ENCODE measurements around the gene HJURP.
"Not testable (repeated sequence)": the region's sequence is repeated elsewhere in the genome, so short reads cannot be mapped to it uniquely, and the experiment has no call there.

Gene HJURP, protein sequence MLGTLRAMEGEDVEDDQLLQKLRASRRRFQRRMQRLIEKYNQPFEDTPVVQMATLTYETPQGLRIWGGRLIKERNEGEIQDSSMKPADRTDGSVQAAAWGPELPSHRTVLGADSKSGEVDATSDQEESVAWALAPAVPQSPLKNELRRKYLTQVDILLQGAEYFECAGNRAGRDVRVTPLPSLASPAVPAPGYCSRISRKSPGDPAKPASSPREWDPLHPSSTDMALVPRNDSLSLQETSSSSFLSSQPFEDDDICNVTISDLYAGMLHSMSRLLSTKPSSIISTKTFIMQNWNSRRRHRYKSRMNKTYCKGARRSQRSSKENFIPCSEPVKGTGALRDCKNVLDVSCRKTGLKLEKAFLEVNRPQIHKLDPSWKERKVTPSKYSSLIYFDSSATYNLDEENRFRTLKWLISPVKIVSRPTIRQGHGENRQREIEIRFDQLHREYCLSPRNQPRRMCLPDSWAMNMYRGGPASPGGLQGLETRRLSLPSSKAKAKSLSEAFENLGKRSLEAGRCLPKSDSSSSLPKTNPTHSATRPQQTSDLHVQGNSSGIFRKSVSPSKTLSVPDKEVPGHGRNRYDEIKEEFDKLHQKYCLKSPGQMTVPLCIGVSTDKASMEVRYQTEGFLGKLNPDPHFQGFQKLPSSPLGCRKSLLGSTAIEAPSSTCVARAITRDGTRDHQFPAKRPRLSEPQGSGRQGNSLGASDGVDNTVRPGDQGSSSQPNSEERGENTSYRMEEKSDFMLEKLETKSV

DNA sequence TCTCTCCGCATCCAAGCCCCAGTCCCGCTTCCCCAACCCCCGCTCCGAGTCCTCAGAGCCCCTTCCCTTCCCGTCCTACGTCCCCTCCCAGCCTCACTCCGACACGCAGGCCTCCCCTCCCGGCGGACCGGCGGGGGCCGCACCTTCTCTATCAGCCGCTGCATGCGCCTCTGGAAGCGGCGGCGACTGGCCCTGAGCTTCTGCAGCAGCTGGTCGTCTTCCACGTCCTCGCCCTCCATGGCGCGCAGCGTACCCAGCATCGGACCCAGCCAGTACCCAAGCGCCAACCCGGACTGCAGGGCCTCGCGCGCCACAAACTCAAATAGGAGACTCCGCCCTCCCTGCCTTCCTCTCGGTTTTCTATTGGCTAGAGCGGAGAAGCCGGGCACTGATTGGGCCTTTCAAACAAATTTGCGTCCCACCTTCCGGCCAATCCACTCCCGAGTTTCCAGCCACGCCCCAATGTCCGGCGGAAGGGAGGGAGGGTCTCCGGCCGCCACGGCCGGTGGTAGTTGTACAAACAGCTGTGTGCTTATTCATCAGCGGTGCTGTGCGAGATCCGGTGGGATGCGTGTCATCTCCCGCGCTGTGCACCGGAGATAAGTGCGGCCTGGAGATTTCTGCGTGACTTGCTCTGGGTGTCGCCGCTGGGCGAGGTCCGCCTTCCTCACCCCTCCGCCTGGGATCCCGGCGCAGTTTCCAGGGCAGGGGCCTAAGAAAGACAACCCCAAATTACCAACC, at the start of gene HJURP:
HJURP (minus strand) TSS at position 295 of the 741 bp plus-strand sequence; CDS start at position 260, 35 bp downstream.
- TF ChIP-seq, protein P1, sequence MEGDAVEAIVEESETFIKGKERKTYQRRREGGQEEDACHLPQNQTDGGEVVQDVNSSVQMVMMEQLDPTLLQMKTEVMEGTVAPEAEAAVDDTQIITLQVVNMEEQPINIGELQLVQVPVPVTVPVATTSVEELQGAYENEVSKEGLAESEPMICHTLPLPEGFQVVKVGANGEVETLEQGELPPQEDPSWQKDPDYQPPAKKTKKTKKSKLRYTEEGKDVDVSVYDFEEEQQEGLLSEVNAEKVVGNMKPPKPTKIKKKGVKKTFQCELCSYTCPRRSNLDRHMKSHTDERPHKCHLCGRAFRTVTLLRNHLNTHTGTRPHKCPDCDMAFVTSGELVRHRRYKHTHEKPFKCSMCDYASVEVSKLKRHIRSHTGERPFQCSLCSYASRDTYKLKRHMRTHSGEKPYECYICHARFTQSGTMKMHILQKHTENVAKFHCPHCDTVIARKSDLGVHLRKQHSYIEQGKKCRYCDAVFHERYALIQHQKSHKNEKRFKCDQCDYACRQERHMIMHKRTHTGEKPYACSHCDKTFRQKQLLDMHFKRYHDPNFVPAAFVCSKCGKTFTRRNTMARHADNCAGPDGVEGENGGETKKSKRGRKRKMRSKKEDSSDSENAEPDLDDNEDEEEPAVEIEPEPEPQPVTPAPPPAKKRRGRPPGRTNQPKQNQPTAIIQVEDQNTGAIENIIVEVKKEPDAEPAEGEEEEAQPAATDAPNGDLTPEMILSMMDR (conservative IDR thresholded peaks at IDR 0.05; ENCODE audit: low read depth) = no peak
- peak within 1 kb of the TSS; percentile 84 for H3K27ac ChIP-seq
- ChIA-PET CTCF (interaction anchor here (0.6 kb wide), 2 partner anchors 406 to 690 kb away, joined by 3 to 4 read pairs; no protein-coding TSS in a partner anchor), POLR2A (ENCODE audit: low non-redundant PET) (no interaction called here)
- peak; percentile 100 for DNase-seq (ENCODE audit: low spot score)

DNA sequence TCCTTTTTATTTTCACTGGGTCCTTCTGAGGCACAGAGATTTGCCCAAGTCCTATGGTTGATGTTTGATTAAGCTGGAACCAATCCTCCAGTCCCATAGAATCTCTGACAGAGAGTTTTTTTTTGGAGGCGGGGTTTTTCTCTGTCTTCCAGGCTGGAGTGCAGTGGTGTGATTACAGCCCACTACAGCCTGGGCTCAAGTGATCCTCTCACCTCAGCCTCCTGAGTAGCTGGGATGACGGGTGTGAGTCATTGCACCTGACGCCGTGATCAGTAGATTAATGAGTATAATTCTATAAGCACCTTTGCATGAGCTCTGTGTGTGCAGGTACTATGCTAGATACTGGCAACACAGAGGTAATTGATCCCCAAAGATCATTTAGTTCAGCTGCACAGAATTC, 47.5 kb upstream of the HJURP start:
- no peak overlapping the region for H3K27ac ChIP-seq
- DNase-seq (ENCODE audit: low spot score) = no peak
- ChIA-PET POLR2A (ENCODE audit: low non-redundant PET) (no interaction called here), CTCF (no interaction called here)
- TF ChIP-seq, protein P1 (conservative IDR thresholded peaks at IDR 0.05; ENCODE audit: low read depth) = no peak

DNA sequence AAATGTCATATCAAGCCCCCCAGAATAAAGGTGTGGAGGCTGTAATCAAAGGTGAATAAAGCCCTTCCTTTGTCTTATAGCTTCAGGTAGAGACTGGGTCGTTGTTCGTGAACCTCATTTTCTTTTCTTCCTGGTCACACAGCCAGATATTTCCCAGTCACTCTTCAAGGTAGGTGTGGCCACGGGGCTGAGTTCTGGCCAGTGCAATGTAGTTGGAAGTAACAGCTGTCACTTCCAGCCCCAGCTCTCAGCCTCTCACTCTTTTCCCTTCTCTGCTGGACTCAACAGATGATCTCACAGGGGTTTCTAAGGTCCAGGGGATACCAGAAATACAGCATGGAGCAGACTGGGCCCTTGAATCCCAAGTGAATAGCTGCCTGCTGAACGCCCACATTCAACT, 47.0 kb upstream of the HJURP start:
- DNase-seq (ENCODE audit: low spot score) = no peak
- TF ChIP-seq, protein P1 (conservative IDR thresholded peaks at IDR 0.05; ENCODE audit: low read depth) = no peak
- ChIA-PET CTCF (interaction anchor here (0.5 kb wide), 1 partner anchor 10 kb away, joined by 4 read pairs; no protein-coding TSS in a partner anchor), POLR2A (ENCODE audit: low non-redundant PET) (no interaction called here)
- no peak overlapping the region for H3K27ac ChIP-seq

DNA sequence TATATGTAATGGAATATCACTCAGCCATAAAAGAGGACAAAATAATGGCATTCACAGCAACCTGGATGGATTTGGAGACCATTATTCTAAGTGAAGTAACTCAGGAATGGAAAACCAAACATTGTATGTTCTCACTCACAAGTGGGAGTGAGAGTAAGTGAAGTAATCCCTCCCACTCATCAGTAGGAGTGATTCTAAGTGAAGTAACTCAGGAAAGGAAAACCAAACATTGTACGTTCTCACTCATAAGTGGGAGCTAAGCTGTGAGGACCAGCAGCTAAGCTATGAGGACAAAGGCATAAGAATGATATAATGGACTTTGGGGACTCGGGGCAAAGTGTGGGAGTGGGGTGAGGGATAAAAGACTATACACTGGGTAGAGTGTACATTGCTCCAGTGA, 41.9 kb upstream of the HJURP start:
- DNase-seq (ENCODE audit: low spot score); POLR2A ChIA-PET (ENCODE audit: low non-redundant PET); CTCF ChIA-PET; H3K27ac ChIP-seq: not testable (repeated sequence)

DNA sequence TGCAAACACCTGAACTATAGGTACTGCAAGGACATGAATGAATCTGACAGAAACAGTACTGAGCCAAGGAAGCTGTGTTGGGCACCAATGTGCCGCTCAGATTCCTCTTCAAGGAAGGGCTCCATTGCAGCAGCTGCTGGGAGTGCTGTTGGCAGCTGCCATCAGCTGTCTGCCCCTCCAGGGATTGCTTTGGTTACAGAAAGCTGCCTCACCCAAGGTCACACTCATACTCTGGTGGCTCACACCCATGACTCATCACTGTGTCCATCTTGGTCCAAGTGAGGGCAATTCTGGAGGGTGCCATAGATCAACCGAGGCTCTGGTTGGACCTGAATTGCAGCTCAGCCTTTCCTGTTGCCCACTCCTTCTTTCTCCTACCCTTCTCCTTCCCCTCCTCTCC, 38.5 kb upstream of the HJURP start:
- no peak for DNase-seq (ENCODE audit: low spot score)
- TF ChIP-seq, protein P1 (conservative IDR thresholded peaks at IDR 0.05; ENCODE audit: low read depth) = no peak
- CTCF ChIA-PET = no interaction called here
- no peak overlapping the region for H3K27ac ChIP-seq
- POLR2A ChIA-PET (ENCODE audit: low non-redundant PET) = no interaction called here

DNA sequence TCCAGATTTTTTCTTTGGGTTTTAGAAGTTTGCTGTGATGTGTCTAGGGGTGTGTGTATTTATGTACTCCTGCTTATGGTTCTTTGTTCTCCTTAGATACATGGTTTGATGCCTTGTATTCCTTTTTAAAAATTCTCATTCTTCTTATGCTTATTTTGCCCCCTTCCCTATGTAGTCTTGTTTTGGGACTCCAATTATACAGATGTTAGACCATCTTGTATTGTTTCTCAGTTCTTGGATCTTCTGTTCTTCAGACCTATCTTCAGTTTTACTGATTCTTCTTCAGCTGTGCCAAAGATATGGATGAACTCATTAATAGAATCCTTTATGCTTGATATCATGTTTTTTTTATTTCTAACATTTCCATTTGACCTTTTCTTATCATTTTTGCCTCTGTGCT, 28.0 kb upstream of the HJURP start:
- H3K27ac ChIP-seq = no peak overlapping the region
- TF ChIP-seq, protein P1 (conservative IDR thresholded peaks at IDR 0.05; ENCODE audit: low read depth) = no peak
- POLR2A ChIA-PET (ENCODE audit: low non-redundant PET) = no interaction called here
- CTCF ChIA-PET = no interaction called here
- DNase-seq (ENCODE audit: low spot score) = no peak

DNA sequence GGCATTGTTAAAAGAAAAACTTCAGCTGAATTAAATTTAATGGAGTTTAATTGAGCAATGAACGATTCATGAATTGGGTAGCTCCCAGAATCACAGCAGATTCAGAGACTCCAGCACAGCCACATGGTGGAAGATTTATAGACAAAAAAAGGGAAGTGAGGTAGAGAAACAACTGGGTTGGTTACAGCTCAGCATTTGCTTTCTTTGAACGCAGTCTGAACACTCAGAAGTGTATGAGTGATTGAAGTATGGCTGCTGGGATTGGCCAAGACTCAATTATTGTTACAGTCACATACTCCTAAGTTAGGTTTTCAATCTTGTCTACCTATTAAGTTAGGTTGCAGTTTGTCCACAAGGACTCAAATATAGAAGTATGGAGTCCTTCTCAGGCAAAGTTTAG, 17.8 kb upstream of the HJURP start:
- POLR2A ChIA-PET (ENCODE audit: low non-redundant PET); H3K27ac ChIP-seq; CTCF ChIA-PET; DNase-seq (ENCODE audit: low spot score): not testable (repeated sequence)
